PFSK-1 (cell line): Measurements from ENCODE around the gene TXNL1.

Experiments
- FOXP2 ChIP-seq: optimal IDR thresholded peaks from 2 replicates; pipeline ENCODE3; 2011; ENCODE audit warnings: borderline replicate concordance, control low read depth, inconsistent platforms; ENCODE audit not compliant: insufficient read depth; ENCODE audit errors: extremely low read length, extremely low read depth
- POLR2AphosphoS5 ChIP-seq: IDR thresholded peaks from 2 replicates; pipeline ENCODE4 v1.6.1; 2012; ENCODE audit warnings: low read depth, mild to moderate bottlenecking, control low read depth, low read length, moderate library complexity
- REST ChIP-seq, 2 experiments: IDR thresholded peaks; 2 replicates each; pipeline versions ENCODE4 v1.6.1 to v1.8.0; 2011 to 2012; ENCODE audit warnings: low read depth in 2 of 2, low read length in 2 of 2, control low read depth in 1 of 2, inconsistent platforms in 1 of 2, mild to moderate bottlenecking in 1 of 2, moderate library complexity in 1 of 2; ENCODE audit not compliant: insufficient read depth in 1 of 2
- SIN3A ChIP-seq: IDR thresholded peaks from 2 replicates; pipeline ENCODE4 v1.6.1; 2012; ENCODE audit warnings: mild to moderate bottlenecking, low read length, moderate library complexity, borderline replicate concordance; ENCODE audit not compliant: insufficient read depth
- TAF1 ChIP-seq: IDR thresholded peaks from 2 replicates; pipeline ENCODE4 v1.6.1; 2012; ENCODE audit warnings: low read length, control low read depth, borderline replicate concordance; ENCODE audit not compliant: insufficient read depth

GRCh38 chr18:56684277-56684676 is 45.9 kb upstream of the TXNL1 start:
- TF ChIP-seq REST (IDR thresholded peaks at IDR 0.05; ENCODE audit: insufficient read depth in 1 of 2, low read depth in 2 of 2, low read length in 2 of 2) = peak in 1 of 2 experiments; percentile 69; a peak in 1 of 4 replicates
- TF ChIP-seq POLR2AphosphoS5 = no peak
- no peak for TF ChIP-seq FOXP2
- no peak for TF ChIP-seq TAF1
- no peak for TF ChIP-seq SIN3A
